ENCODE measurements around the gene KCNMA1. TPM values are rescaled to one million over a fixed set of nuclear protein-coding genes. Genes with fewer than 3 reads are reported as not detected.

The KCNMA1 gene
- total and polyA plus RNA-seq, 10 of the 15 experiments (the other 5 are each of a cell fraction or from before 2014, with no cell fraction given): 8.5 to 77.0 (median 21.3) TPM

DNA sequence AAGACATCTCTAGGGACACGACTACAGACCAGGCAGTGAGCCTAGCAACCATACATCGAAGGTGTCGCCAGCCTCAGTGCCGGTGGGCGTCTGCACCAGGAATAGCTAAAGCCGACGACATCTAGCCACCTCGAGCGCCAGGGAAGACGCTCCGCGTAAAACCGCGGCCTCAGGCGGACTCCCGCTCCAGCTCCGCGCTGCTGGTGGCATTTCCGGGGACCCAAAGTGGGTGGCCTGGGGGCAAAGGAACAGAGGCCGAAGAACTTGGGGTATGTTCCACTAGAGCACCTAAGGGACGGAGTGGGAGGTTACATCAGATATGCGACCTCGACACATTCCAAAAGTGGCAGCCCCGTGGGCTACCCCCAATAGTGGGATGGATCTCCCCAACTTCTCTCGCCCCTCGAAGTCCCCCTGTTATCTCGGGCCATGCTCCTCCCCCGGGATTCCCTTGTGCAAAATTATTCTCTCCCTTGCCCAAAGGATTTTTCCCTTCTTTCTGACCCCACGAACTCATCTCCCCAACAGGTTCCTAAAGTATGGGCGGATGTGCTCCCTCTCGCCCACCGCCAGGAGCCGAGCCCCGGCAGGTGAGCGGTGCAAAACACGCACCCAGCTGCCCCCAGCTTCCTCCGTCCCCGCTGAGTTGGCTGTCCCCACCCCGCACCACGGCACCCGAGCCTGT lies 1.2 kb downstream of the KCNMA1 start:
- TF ChIP-seq NFYA (IDR thresholded peaks at IDR 0.05; ENCODE audit: borderline replicate concordance, low read depth, low read length) (no peak), HDAC2 (IDR thresholded peaks at IDR 0.05) (no peak), CREB1 (IDR thresholded peaks at IDR 0.05; ENCODE audit: low read depth) (no peak), RELA (IDR thresholded peaks at IDR 0.05; ENCODE audit: borderline replicate concordance, partially characterized antibody) (no peak), JUNB (IDR thresholded peaks at IDR 0.05) (no peak), ZNF217 (IDR thresholded peaks at IDR 0.05) (no peak), GATAD2B (conservative IDR thresholded peaks at IDR 0.05; ENCODE audit: low read depth) (0 out of 2 replicates have a peak, but pooled peaks have one; percentile 26), IKZF1 (conservative IDR thresholded peaks at IDR 0.05) (0 out of 2 replicates have a peak, but pooled peaks have one; percentile 9), PAX8 (IDR thresholded peaks at IDR 0.05) (no peak), EGR1 (IDR thresholded peaks at IDR 0.05; ENCODE audit: borderline replicate concordance in 1 of 2, low read depth in 2 of 2, low read length in 2 of 2) (no peak), CBX3 (IDR thresholded peaks at IDR 0.05; ENCODE audit: borderline replicate concordance, low read depth) (no peak)
- TF ChIP-seq, protein P1, sequence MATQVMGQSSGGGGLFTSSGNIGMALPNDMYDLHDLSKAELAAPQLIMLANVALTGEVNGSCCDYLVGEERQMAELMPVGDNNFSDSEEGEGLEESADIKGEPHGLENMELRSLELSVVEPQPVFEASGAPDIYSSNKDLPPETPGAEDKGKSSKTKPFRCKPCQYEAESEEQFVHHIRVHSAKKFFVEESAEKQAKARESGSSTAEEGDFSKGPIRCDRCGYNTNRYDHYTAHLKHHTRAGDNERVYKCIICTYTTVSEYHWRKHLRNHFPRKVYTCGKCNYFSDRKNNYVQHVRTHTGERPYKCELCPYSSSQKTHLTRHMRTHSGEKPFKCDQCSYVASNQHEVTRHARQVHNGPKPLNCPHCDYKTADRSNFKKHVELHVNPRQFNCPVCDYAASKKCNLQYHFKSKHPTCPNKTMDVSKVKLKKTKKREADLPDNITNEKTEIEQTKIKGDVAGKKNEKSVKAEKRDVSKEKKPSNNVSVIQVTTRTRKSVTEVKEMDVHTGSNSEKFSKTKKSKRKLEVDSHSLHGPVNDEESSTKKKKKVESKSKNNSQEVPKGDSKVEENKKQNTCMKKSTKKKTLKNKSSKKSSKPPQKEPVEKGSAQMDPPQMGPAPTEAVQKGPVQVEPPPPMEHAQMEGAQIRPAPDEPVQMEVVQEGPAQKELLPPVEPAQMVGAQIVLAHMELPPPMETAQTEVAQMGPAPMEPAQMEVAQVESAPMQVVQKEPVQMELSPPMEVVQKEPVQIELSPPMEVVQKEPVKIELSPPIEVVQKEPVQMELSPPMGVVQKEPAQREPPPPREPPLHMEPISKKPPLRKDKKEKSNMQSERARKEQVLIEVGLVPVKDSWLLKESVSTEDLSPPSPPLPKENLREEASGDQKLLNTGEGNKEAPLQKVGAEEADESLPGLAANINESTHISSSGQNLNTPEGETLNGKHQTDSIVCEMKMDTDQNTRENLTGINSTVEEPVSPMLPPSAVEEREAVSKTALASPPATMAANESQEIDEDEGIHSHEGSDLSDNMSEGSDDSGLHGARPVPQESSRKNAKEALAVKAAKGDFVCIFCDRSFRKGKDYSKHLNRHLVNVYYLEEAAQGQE (IDR thresholded peaks at IDR 0.05; ENCODE audit: low read depth, low read length): no peak
- ATAC-seq: peak; percentile 27
- no peaks in the 10 kb centered on the region for H3K9me3 ChIP-seq (replicated peaks; ENCODE audit: control insufficient read depth, insufficient read depth, low read length)
- H3K27me3 ChIP-seq (replicated peaks in 1 of 2; ENCODE audit: control insufficient read depth in 2 of 2, insufficient read depth in 2 of 2, low read length in 1 of 2): no peaks in the 10 kb centered on the region; a peak in 1 of 4 replicates
- SMC1A ChIA-PET (ENCODE audit: uncharacterized antibody, unreplicated experiment): interaction anchor here (1.0 to 5.6 kb wide), 18 partner anchors 6 to 471 kb away, joined by 3 to 39 read pairs (median 16); no protein-coding TSS in a partner anchor
- H2AFZ ChIP-seq (ENCODE audit: control insufficient read depth, low read depth, low read length): no peak overlapping the region
- H3K4me1 ChIP-seq (ENCODE audit: control insufficient read depth, insufficient read depth, low read length): no peaks in the 10 kb centered on the region
- H3K4me2 ChIP-seq (ENCODE audit: control insufficient read depth, insufficient read depth): no peak overlapping the region; the same call in 1 of the 2 replicates
- H3K79me2 ChIP-seq (ENCODE audit: control insufficient read depth, insufficient read depth, low read length): no peaks in the 10 kb centered on the region
- no peak overlapping the region for H3K4me3 ChIP-seq
- no peak overlapping the region for H3K27ac ChIP-seq (ENCODE audit: control insufficient read depth, insufficient read depth)
- RAD21 ChIA-PET (ENCODE audit: unreplicated experiment): interaction anchor here (1.1 to 16.4 kb wide), 14 partner anchors 10 to 386 kb away, joined by 3 to 290 read pairs (median 8); no protein-coding TSS in a partner anchor
- no peaks in the 10 kb centered on the region; a peak in 1 of 4 replicates for H3K36me3 ChIP-seq (ENCODE audit: control insufficient read depth in 2 of 2, insufficient read depth in 2 of 2, low read length in 1 of 2)
- FAIRE-seq: no peak
- POLR2A ChIA-PET: interaction anchor here (0.6 to 0.9 kb wide), 2 partner anchors 13 to 113 kb away, joined by 3 read pairs; no protein-coding TSS in a partner anchor
- no peak overlapping the region for H3K9ac ChIP-seq (ENCODE audit: control insufficient read depth, insufficient read depth, low read length)
- CTCF ChIA-PET: interaction anchor here (0.5 to 21.5 kb wide), 14 partner anchors 11 to 468 kb away, joined by 3 to 532 read pairs (median 6); no protein-coding TSS in a partner anchor
- WGBS (ENCODE audit: insufficient coverage, insufficient replicate concordance, low lambda C conversion rate, missing lambda C conversion rate): 2% methylated on average over 41 of the region's 41 CpGs
- intact Hi-C loops (cut with micrococcal nuclease; ENCODE audit: unreplicated experiment): no loop called here
- BruUV-seq (replicated peaks): TSS peak; percentile 48
- H4K20me1 ChIP-seq (ENCODE audit: control insufficient read depth, insufficient read depth): no peaks in the 10 kb centered on the region
- in situ Hi-C loops (cut with MboI): no loop called here
- no peak for DNase-seq (ENCODE audit: low read depth, low spot score)
